Thoracic aorta endothelial cell (primary cell): ENCODE data around the gene EXOSC5. TPM values are rescaled to one million over a fixed set of nuclear protein-coding genes. Genes with fewer than 3 reads are reported as not detected.

ENCODE experiments used
- small RNA-seq: library from RNA; depleted of rRNA; stranded (forward); fragments of <200 nt; gene quantifications from one replicate; pipeline ENCODE3, GENCODE V24; 2012
- total RNA-seq: library from RNA; depleted of rRNA; stranded (reverse); fragments of >200 nt; gene quantifications from 2 replicates; pipeline ENCODE4 v1.2.3, GENCODE V29; 2012

The EXOSC5 gene
- 16.0 and 18.6 TPM in 2 replicates for total RNA-seq

GRCh38 chr19:41397086-41398049, at the start of gene EXOSC5, which contains the start of gene BCKDHA:
Gene EXOSC5, minus strand, starts transcription at chr19:41397359. Its CDS starts 31 bp downstream, at chr19:41397328.
Gene BCKDHA, plus strand, starts transcription at chr19:41397818. Its CDS starts 10 bp downstream, at chr19:41397828.

DNA sequence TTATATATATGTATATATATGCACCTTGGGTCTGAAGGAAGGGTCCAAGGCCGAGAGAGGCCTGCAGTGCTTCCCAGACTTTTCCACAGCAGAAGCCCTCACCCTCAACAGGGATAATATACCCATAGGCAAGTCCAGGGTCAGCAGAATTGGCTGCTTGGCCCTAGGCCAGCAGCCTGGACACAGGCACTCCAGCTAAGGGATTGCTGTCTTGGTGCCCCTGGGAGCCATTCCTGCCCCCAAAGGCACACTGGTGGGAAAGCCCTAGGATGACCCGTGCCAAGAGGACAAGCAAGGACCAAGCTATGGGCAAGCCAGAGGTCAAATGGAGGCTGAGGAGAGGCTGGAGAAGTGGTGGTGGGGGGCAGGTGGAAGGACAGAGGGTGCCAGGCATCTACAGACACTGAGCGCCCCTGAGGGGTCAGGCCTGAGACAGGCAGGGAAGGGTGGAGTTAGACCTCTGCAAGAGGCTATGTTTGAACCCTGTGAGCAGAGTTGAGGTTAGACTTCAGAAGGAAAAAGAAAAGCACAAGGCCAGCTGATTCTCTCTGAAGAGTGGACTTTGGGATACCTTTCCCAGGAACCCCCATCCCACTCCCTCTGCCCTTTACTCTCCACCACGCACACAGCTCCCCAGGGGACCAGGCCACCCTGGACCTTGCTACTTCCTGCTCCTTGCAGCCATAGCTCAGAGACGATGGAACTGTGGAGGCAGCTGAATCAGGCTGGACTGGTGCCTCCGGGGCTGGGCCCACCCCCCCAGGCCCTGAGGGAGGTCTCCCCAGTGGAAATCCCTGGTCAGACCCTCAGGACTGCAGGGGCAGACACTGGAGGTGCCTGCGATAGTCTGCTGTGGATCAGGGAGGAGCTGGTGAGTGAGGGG, 45.6 kb upstream of the EXOSC5 start, which contains the start of gene ERICH4:
Gene ERICH4, plus strand, starts transcription at position 684 of the 883 bp plus-strand sequence. Its CDS starts 14 bp downstream, at position 698.

DNA sequence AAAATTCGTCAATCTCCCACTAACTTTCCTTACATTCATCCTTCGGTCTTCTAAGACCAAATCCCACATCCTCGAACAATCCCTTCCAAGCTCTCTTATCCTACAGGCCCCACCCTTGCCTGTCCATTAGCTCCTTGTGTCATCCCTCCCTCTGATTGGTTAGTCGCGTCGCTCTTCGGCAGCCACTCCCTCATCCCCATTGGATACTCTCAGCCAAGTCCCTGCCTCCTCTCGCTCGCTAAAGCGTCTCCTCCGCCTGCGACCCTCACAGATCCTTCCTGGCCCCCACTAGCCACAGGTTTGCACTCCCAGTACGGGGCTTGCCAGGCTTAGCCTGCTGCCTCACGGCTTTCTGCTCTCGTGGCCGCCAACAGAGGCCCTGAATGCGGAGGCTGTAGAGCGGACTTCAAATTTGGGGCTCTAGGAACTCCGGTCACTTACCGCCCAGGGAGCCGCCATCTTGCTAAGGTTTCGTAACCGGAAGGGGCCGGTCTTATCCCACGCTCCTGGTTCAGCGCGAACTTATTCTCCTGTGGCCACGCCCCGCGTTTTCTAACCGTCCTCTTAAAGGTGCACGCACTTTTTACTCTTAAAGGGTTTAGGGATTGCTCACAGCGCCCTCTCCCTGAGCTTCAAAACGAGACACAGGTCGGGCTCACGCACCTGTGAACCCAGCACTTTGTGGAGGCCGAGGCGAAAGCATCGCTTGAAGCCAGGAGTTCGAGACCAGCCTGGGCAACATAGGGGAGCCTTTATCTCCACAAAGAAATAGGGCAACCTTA, 42.5 kb upstream of the EXOSC5 start, which contains the start of gene DMAC2:
Gene DMAC2, minus strand, starts transcription at position 472 of the 782 bp plus-strand sequence. Its CDS starts 13 bp downstream, at position 459.

GRCh38 chr19:41426952-41427646, 29.9 kb upstream of the EXOSC5 start, which contains the start of gene B3GNT8:
Gene B3GNT8, minus strand, starts transcription at chr19:41427374. Its CDS starts 596 bp downstream, at chr19:41426778.

DNA sequence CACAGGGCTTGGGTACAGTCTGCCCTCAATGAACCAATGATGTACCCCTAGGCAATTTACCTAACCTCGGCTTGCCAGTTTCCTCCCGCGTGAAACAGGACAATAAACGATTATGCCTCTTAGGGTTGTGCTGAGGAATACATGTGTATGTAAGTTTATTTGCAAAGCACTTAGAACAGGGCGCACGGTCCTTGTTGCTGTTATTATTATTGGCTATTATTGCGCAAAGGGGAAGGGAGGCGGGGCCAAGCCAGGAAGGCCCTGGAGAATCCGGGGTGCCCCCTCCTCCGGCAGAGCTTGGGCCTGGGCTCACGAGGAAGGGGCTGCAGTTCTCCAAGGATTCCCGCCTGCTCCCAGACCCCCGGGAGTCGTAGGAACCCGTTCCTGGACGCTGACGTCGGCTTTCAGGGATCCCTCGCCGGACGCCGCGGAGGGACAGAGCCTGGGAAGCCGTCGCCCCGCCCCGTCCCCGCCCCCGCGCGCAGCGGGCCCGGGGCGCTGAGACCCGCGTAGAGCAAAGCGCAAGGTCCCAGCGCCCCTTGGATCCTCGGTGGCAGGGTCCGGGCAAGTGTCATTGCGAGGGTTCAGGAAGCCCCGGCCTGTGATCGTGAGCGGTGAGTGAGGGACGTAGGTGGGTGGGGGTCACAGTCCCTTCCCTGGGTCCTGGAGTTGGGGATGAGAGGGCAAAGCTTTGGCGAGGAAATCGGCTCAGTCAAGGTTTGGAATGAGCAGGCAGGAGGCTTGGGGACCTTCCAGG, 20.7 kb downstream of the EXOSC5 start, which contains the start of gene TMEM91:
Gene TMEM91, plus strand, starts transcription at position 293 of the 757 bp plus-strand sequence. CDS start 1,777 bp downstream, outside the sequence.

GRCh38 chr19:41363753-41364523, 33.2 kb downstream of the EXOSC5 start, which contains the start of gene B9D2:
Gene B9D2, minus strand, starts transcription at chr19:41364149. Its CDS starts 630 bp downstream, at chr19:41363519.

GRCh38 chr19:41353466-41354342, 43.5 kb downstream of the EXOSC5 start, which contains the start of gene TGFB1:
Gene TGFB1, minus strand, starts transcription at chr19:41353922. Its CDS starts 878 bp downstream, at chr19:41353044.

Small RNA genes lying within 50 kb of the gene (small RNA-seq; reads per million reads assigned to genes)
- gene RF00017, result not detected

Other genes with a start within 250 kb of the EXOSC5 start
- gene CYP2S1, start 204.1 kb downstream of the EXOSC5 start, total RNA-seq, result 0.22 and 0.93 TPM in 2 replicates
- 228 and 242 TPM in 2 replicates for gene AXL, start 178.1 kb downstream of the EXOSC5 start, total RNA-seq
- gene HNRNPUL1, start 133.0 kb downstream of the EXOSC5 start, total RNA-seq, result 174 and 211 TPM in 2 replicates
- 8.0 and 11.1 TPM in 2 replicates for gene CCDC97, start 87.2 kb downstream of the EXOSC5 start, total RNA-seq
- 44.5 and 45.9 TPM in 2 replicates for gene TGFB1, start 43.4 kb downstream of the EXOSC5 start, total RNA-seq
- 4.1 and 4.4 TPM in 2 replicates for gene B9D2, start 33.2 kb downstream of the EXOSC5 start, total RNA-seq
- 4.5 and 6.1 TPM in 2 replicates for gene TMEM91, start 20.8 kb downstream of the EXOSC5 start, total RNA-seq
- 28.2 and 36.3 TPM in 2 replicates for gene BCKDHA, start 459 bp upstream of the EXOSC5 start, total RNA-seq
- 3.6 and 5.0 TPM in 2 replicates for gene B3GNT8, start 30.0 kb upstream of the EXOSC5 start, total RNA-seq
- 48.8 and 59.0 TPM in 2 replicates for gene DMAC2, start 42.6 kb upstream of the EXOSC5 start, total RNA-seq
- not detected in 2 replicates for gene ERICH4, start 45.8 kb upstream of the EXOSC5 start, total RNA-seq
- 0.27 and 0.93 TPM in 2 replicates for gene CEACAM21, start 178.8 kb upstream of the EXOSC5 start, total RNA-seq
- not detected in 2 replicates for gene CEACAM4, start 229.7 kb upstream of the EXOSC5 start, total RNA-seq